Astrocyte of the cerebellum (primary cell): ENCODE measurements around the gene CTAGE4.
"Not testable (repeated sequence)": the region's sequence is repeated elsewhere in the genome, so short reads cannot be mapped to it uniquely, and the experiment has no call there.

Source experiments
- DNase-seq: peaks from one replicate; pipeline ENCODE4 v3.0.0-alpha.2; 2011; ENCODE audit warnings: low read depth
- H3K4me3 ChIP-seq: 2 replicates; pipeline ENCODE4 v1.5.1; 2011; ENCODE audit warnings: mild to moderate bottlenecking, low read depth, low read length, moderate library complexity
- CTCF ChIP-seq: IDR thresholded peaks from 2 replicates; pipeline ENCODE4 v1.5.1; 2012; ENCODE audit warnings: low read length, low read depth, moderate library complexity, mild to moderate bottlenecking; ENCODE audit errors: missing control alignments
- in situ Hi-C: cut with HindIII; loops from 2 replicates; pipeline ENCODE4 v1.10.0; 2017; ENCODE audit warnings: low sequenced_read_pairs

Gene CTAGE4

GRCh38 chr7:144183166-144183565 is at the start of gene CTAGE4:
Gene CTAGE4, plus strand, starts transcription at chr7:144183466. Its CDS starts 38 bp downstream, at chr7:144183504.
- H3K4me3 ChIP-seq, DNase-seq, in situ Hi-C loops: not testable (repeated sequence)

- no peak for DNase-seq
- no peak for TF ChIP-seq CTCF
- in situ Hi-C loops, result no loop called here
- H3K4me3 ChIP-seq, result no peak overlapping the region
Measured at GRCh38 chr7:144134116-144134515, 49.1 kb upstream of the CTAGE4 start.

- in situ Hi-C loops, result no loop called here
- no peak for DNase-seq
- H3K4me3 ChIP-seq, result no peak overlapping the region
- no peak for TF ChIP-seq CTCF
Measured at GRCh38 chr7:144137501-144137900, 45.8 kb upstream of the CTAGE4 start.

GRCh38 chr7:144142187-144142586 is 41.1 kb upstream of the CTAGE4 start:
- no peak overlapping the region for H3K4me3 ChIP-seq
- no peak for DNase-seq
- TF ChIP-seq CTCF, result no peak
- in situ Hi-C loops, result no loop called here

- no peak for DNase-seq
- no peak overlapping the region for H3K4me3 ChIP-seq
- no peak for TF ChIP-seq CTCF
- in situ Hi-C loops, result no loop called here
Measured at GRCh38 chr7:144144426-144144825, 38.8 kb upstream of the CTAGE4 start.

- no peak overlapping the region for H3K4me3 ChIP-seq
- in situ Hi-C loops, result no loop called here
Measured at GRCh38 chr7:144148224-144148827, 34.9 kb upstream of the CTAGE4 start.

GRCh38 chr7:144158861-144159260 is 24.4 kb upstream of the CTAGE4 start:
- no peak for TF ChIP-seq CTCF
- no peak overlapping the region for H3K4me3 ChIP-seq
- DNase-seq, result no peak
- in situ Hi-C loops, result no loop called here

More at GRCh38 chr7:144148224-144148827, 34.9 kb upstream of the CTAGE4 start:
- DNase-seq, result no peak
- TF ChIP-seq CTCF, result no peak
